Mammary epithelial cell (primary cell): ENCODE results near the gene RALY.

Experiments used
- CTCF ChIP-seq, 2 donors: IDR thresholded peaks in 1 of 2; conservative IDR thresholded peaks in 1 of 2; 2 replicates each; pipeline ENCODE4 v1.5.1; 2011 to 2012; ENCODE audit warnings: inconsistent platforms in 2 of 2, low read length in 2 of 2, mild to moderate bottlenecking in 2 of 2, control low read depth in 1 of 2, low read depth in 1 of 2; ENCODE audit not compliant: insufficient read depth in 1 of 2; ENCODE audit errors: extremely low read depth in 1 of 2
- EZH2 ChIP-seq: IDR thresholded peaks from 2 replicates; pipeline ENCODE4 v1.6.1; 2012; ENCODE audit warnings: low read length, inconsistent platforms, borderline replicate concordance

- TF ChIP-seq CTCF (conservative IDR thresholded peaks at IDR 0.05 in 1 of 2, IDR thresholded peaks at IDR 0.05 in 1 of 2; ENCODE audit: extremely low read depth in 1 of 2, insufficient read depth in 1 of 2, low read depth in 1 of 2, low read length in 2 of 2) (no peak), EZH2 (no peak)
These were observed 98.0 kb downstream of the RALY start for GRCh38 chr20:34091637-34092200.
